HG02678 (cell line): Measurements from ENCODE around the gene EHF.
"Not testable (repeated sequence)": the region's sequence is repeated elsewhere in the genome, so short reads cannot be mapped to it uniquely, and the experiment has no call there.

Experiments
- ATAC-seq: cut with Tn5 transposase; IDR thresholded peaks from one replicate; pipeline ENCODE4 v1.9.1; 2021; ENCODE audit warnings: mild to moderate bottlenecking, moderate library complexity; ENCODE audit not compliant: unreplicated experiment

EHF gene

GRCh38 chr11:34620820-34621792 is at the start of gene EHF:
Gene EHF, plus strand, starts transcription at chr11:34621093. Its CDS starts 21,538 bp downstream, at chr11:34642631.
- ATAC-seq = no peak

- no peak for ATAC-seq
Observed at GRCh38 chr11:34573537-34573936, 47.4 kb upstream of the EHF start.

GRCh38 chr11:34575261-34575660 is 45.6 kb upstream of the EHF start:
- no peak for ATAC-seq

- no peak for ATAC-seq
Observed at GRCh38 chr11:34575671-34576070, 45.2 kb upstream of the EHF start.

GRCh38 chr11:34576331-34576730 is 44.6 kb upstream of the EHF start:
- no peak for ATAC-seq

- ATAC-seq = no peak
Observed at GRCh38 chr11:34583818-34584217, 37.1 kb upstream of the EHF start.

GRCh38 chr11:34585304-34585734 is 35.6 kb upstream of the EHF start:
- ATAC-seq = no peak

- ATAC-seq = peak; percentile 69
Observed at GRCh38 chr11:34585735-34586487, 35.0 kb upstream of the EHF start.

GRCh38 chr11:34586488-34587281 is 34.2 kb upstream of the EHF start:
- no peak for ATAC-seq

GRCh38 chr11:34587282-34587677 is 33.6 kb upstream of the EHF start:
- ATAC-seq = no peak

- ATAC-seq = no peak
Observed at GRCh38 chr11:34588023-34588422, 32.9 kb upstream of the EHF start.

- ATAC-seq = no peak
Observed at GRCh38 chr11:34588701-34589100, 32.2 kb upstream of the EHF start.

GRCh38 chr11:34589177-34589576 is 31.7 kb upstream of the EHF start:
- not testable (repeated sequence) for ATAC-seq

- no peak for ATAC-seq
Observed at GRCh38 chr11:34593085-34593484, 27.8 kb upstream of the EHF start.

- ATAC-seq = no peak
Observed at GRCh38 chr11:34594603-34595002, 26.3 kb upstream of the EHF start.

GRCh38 chr11:34595391-34595790 is 25.5 kb upstream of the EHF start:
- ATAC-seq = no peak

- ATAC-seq = no peak
Observed at GRCh38 chr11:34595960-34596644, 24.8 kb upstream of the EHF start.

- no peak for ATAC-seq
Observed at GRCh38 chr11:34599406-34599945, 21.4 kb upstream of the EHF start.

- no peak for ATAC-seq
Observed at GRCh38 chr11:34600339-34601084, 20.4 kb upstream of the EHF start.

GRCh38 chr11:34601085-34601444 is 19.8 kb upstream of the EHF start:
- ATAC-seq = no peak
